Measurements from ENCODE around the gene TUBA4A. TPM values are rescaled to one million over a fixed set of nuclear protein-coding genes. Genes with fewer than 3 reads are reported as not detected.
A peak's percentile ranks its signal among the peaks of the same experiment; 100 is the strongest.

The TUBA4A gene
- total RNA-seq, 4 donors from 2014 or later: 39.2 to 101 (median 70.8) TPM

DNA sequence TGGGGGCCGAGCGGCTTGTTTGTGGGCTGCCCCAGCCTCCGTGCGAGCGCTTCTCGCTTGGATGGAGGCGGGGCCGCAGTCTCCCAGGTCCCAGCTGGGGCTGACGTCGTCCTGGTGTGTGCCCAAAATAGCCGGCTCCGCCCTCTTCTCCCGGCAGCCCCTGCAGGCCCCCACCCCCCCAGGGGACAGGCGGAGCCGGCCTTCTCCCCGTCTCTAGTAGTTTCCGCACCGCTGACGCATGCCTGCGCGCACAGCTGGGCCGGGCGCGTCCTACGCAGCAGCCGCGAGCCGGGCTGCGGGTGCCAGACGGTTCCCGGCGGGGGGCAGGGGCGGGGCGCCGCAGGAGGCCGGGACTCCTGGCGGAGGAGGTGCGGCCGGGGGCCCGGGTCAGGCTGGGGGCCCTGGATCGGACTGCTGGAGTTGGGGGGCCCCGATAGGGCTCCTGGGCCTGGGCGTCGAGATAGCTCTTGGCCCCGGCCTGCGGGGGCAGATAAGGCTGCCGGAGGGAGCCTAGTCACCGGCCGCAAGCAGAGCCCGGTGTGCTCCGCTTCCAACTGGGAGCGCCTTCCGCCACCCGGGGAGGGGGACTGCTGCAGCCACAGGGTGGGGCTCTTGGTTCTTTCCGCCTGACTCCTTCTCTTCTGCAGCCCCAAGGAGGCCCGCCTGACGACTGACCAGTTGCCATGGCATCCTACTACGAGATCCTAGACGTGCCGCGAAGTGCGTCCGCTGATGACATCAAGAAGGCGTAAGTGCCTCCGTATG, 25.6 kb upstream of the TUBA4A start, which contains the start of gene DNAJB2:
TSS of gene DNAJB2 (plus strand) at position 216 of the 765 bp plus-strand sequence. CDS start at position 684, 468 bp downstream.
- in situ Hi-C loops (cut with MboI; ENCODE audit: low pct_ligation_motif_present in 1 of 4, low pct_unique_long_range_greater_than_20kb in 1 of 4, low sequenced_read_pairs in 3 of 4): loop anchor here in 1 of 4 donors (25.0 kb wide), 1 partner anchor 117 kb away; the partner anchor contains the start of genes NHEJ1 and SLC23A3
- Histone ChIP-seq H3K36me3 (peaks cover 0 to 3% (median 0%) of the 10 kb centered on the region in 4 donors), H3K9me3 (no peaks in the 10 kb centered on the region), H3K27ac (peak within 1 kb of the TSS; percentile 94 to 98 (median 98)), H3K27me3 (no peaks in the 10 kb centered on the region), H3K4me3 (peak within 1 kb of the TSS; percentile 53 to 91 (median 68)), H3K4me1 (peaks cover 16 to 27% (median 22%) of the 10 kb centered on the region in 4 donors)
- intact Hi-C loops (cut with DNase I; ENCODE audit: low total_unique reads): no loop called here
- TF ChIP-seq POLR2A (IDR thresholded peaks at IDR 0.05) (peak; percentile 89), EP300 (IDR thresholded peaks at IDR 0.05; ENCODE audit: low read depth) (peak; percentile 77), POLR2AphosphoS5 (IDR thresholded peaks at IDR 0.05) (peak; percentile 92 to 98 (median 98))
- TF ChIP-seq, protein P1, sequence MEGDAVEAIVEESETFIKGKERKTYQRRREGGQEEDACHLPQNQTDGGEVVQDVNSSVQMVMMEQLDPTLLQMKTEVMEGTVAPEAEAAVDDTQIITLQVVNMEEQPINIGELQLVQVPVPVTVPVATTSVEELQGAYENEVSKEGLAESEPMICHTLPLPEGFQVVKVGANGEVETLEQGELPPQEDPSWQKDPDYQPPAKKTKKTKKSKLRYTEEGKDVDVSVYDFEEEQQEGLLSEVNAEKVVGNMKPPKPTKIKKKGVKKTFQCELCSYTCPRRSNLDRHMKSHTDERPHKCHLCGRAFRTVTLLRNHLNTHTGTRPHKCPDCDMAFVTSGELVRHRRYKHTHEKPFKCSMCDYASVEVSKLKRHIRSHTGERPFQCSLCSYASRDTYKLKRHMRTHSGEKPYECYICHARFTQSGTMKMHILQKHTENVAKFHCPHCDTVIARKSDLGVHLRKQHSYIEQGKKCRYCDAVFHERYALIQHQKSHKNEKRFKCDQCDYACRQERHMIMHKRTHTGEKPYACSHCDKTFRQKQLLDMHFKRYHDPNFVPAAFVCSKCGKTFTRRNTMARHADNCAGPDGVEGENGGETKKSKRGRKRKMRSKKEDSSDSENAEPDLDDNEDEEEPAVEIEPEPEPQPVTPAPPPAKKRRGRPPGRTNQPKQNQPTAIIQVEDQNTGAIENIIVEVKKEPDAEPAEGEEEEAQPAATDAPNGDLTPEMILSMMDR (IDR thresholded peaks at IDR 0.05): no peak
- WGBS, 2 donors (ENCODE audit: low coverage in 1 of 2): 0% methylated on average over 40 of the region's 65 CpGs; no CpG with 5 or more reads in 1 of the 2 donors
- peak; percentile 99 for DNase-seq

DNA sequence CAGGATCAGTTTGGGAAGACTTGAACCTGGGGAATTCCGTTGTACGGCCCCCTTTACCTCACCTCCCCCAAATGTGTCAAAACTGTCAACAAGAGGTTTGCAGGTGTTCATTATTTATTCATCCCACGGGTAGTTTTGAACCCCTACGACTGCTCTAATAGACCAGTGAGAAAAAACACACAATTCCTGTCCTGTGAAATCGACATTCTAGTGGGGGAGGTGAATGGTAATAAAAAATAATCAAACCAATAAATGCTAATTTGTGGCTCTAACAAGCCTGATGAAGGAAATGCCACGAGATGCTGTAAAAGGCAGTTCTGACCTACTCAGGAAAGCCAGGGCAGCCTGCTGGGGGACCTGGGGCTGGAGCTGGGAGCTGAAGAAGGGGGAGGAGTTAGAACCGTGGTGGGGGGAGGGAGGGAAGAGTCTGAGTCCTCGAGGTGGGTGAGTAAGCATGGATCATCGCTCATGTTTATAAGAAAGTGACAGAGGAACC, 25.0 kb upstream of the TUBA4A start:
- peak overlapping the region in 3 of 4 donors; percentile 53 to 76 (median 61) for H3K4me3 ChIP-seq
- intact Hi-C loops (cut with DNase I; ENCODE audit: low total_unique reads) (no loop called here), in situ Hi-C loops (cut with MboI; ENCODE audit: low pct_ligation_motif_present in 1 of 4, low pct_unique_long_range_greater_than_20kb in 1 of 4, low sequenced_read_pairs in 3 of 4) (loop anchor here in 1 of 4 donors (25.0 kb wide), 1 partner anchor 116 kb away; the partner anchor contains the start of genes NHEJ1 and SLC23A3)
- TF ChIP-seq, protein P1 (IDR thresholded peaks at IDR 0.05): no peak
- no peak for TF ChIP-seq EP300 (IDR thresholded peaks at IDR 0.05; ENCODE audit: low read depth)
- no peak for TF ChIP-seq POLR2A (IDR thresholded peaks at IDR 0.05)
- no peak for TF ChIP-seq POLR2AphosphoS5 (IDR thresholded peaks at IDR 0.05)
- DNase-seq: no peak
- no peaks in the 10 kb centered on the region for H3K9me3 ChIP-seq
- H3K27ac ChIP-seq: peak overlapping the region; percentile 94 to 98 (median 98)
- H3K4me1 ChIP-seq: peaks cover 16 to 29% (median 23%) of the 10 kb centered on the region in 4 donors
- H3K27me3 ChIP-seq: no peaks in the 10 kb centered on the region
- WGBS, 2 donors (ENCODE audit: low coverage in 1 of 2): 0 to 12% methylated on average over 1 to 9 of the region's 9 CpGs
- peaks cover 0 to 3% (median 0%) of the 10 kb centered on the region in 4 donors for H3K36me3 ChIP-seq

DNA sequence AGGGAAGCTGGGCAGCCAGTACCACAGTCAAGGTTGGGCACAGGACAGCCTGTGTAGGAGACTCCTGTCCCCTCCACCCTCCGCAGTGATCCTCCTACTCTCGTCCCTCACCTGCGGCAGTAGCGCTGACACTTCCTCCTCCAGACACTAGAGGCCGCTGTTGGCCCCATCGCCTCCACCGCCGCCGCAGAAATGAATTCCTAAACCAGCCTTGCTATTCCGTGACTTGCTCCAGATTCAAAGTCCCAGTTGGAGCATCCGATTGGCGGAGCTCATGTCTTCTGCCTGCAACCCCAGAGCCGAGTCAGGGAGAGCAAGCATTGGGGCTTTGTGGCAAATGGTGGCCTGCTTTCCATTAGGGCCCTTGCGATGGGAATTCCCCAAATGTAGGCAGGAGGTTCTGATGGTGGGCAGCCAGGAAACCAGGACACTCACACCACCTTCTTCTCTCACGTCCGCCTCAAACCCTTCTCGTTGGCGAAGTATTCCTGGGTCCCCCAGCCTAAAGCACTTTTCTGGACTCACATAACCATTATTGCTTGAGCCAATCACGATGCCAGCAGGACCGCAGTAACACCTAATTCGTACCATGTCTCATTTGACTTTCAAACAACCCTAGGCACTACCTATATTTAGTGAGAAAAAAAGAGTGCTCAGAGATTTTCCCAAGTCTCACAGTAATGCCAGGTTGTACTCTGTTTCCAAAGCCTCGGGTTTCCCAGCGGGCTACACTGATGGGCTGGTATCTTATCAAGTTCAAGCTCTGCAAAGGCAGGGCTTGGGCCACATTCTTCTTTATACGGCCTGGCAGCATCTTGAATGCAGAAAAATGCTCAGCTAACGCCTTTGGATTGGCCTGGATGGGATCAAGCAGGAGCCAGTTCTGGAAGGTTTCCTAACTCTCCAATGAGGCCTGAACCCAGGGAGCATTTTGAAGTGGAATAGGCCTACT, 24.3 kb upstream of the TUBA4A start:
- Histone ChIP-seq H3K9me3 (no peaks in the 10 kb centered on the region), H3K27ac (peak overlapping the region; percentile 94 to 98 (median 98)), H3K4me3 (peak overlapping the region in 1 of 4 donors; percentile 8), H3K4me1 (peaks cover 16 to 29% (median 23%) of the 10 kb centered on the region in 4 donors), H3K27me3 (no peaks in the 10 kb centered on the region), H3K36me3 (peaks cover 0 to 3% (median 0%) of the 10 kb centered on the region in 4 donors)
- peak; percentile 87 for DNase-seq
- 28% methylated on average over 25 of the region's 25 CpGs; no CpG with 5 or more reads in 1 of the 2 donors for WGBS, 2 donors (ENCODE audit: low coverage in 1 of 2)
- TF ChIP-seq EP300 (IDR thresholded peaks at IDR 0.05; ENCODE audit: low read depth) (no peak), POLR2AphosphoS5 (IDR thresholded peaks at IDR 0.05) (no peak), POLR2A (IDR thresholded peaks at IDR 0.05) (no peak)
- TF ChIP-seq, protein P1 (IDR thresholded peaks at IDR 0.05): peak; percentile 96 to 100 (median 99)
- intact Hi-C loops (cut with DNase I; ENCODE audit: low total_unique reads) (loop anchor here (2.0 kb wide), 1 partner anchor 17 kb away; no protein-coding TSS in a partner anchor), in situ Hi-C loops (cut with MboI; ENCODE audit: low pct_ligation_motif_present in 1 of 4, low pct_unique_long_range_greater_than_20kb in 1 of 4, low sequenced_read_pairs in 3 of 4) (loop anchor here in 1 of 4 donors (25.0 kb wide), 1 partner anchor 116 kb away; the partner anchor contains the start of genes NHEJ1 and SLC23A3)
